CD14-positive monocyte (primary cell): ENCODE measurements around the gene HUWE1. TPM values are rescaled to one million over a fixed set of nuclear protein-coding genes. Genes with fewer than 3 reads are reported as not detected.

Experiments used
- DNase-seq, 3 donors: peaks; one replicate each; pipeline ENCODE4 v3.0.0-alpha.2; 2011 to 2022
- H2AFZ ChIP-seq: 2 replicates; pipeline ENCODE4 v1.6.0; 2012; ENCODE audit warnings: mild to moderate bottlenecking, low read depth, low read length, inconsistent platforms; ENCODE audit not compliant: insufficient read depth, poor library complexity, severe bottlenecking
- H3K27ac ChIP-seq, 2 donors: 1 replicate in 1 of 2; 2 replicates in 1 of 2; pipeline ENCODE4 v1.5.1; 2012 to 2013; ENCODE audit warnings: low read length in 2 of 2, control low read depth in 1 of 2, inconsistent platforms in 1 of 2, low read depth in 1 of 2, mild to moderate bottlenecking in 1 of 2
- H3K27me3 ChIP-seq, 2 donors: one replicate each; pipeline versions ENCODE4 v1.6.0 to v1.6.1; 2011 to 2013; ENCODE audit warnings: low read length in 2 of 2; ENCODE audit not compliant: control insufficient read depth in 2 of 2, insufficient read depth in 2 of 2
- H3K36me3 ChIP-seq, 2 donors: replicated peaks in 1 of 2; 1 replicate in 1 of 2; 2 replicates in 1 of 2; pipeline versions ENCODE4 v1.5.1 to v1.6.1; 2012 to 2013; ENCODE audit warnings: low read length in 2 of 2, control low read depth in 1 of 2, inconsistent platforms in 1 of 2, mild to moderate bottlenecking in 1 of 2; ENCODE audit not compliant: insufficient read depth in 2 of 2, control insufficient read depth in 1 of 2
- H3K4me1 ChIP-seq, 2 donors: 1 replicate in 1 of 2; 2 replicates in 1 of 2; pipeline versions ENCODE4 v1.5.1 to v1.6.1; 2012 to 2013; ENCODE audit warnings: low read length in 2 of 2, control low read depth in 1 of 2, inconsistent platforms in 1 of 2, mild to moderate bottlenecking in 1 of 2, moderate library complexity in 1 of 2; ENCODE audit not compliant: insufficient read depth in 2 of 2, control insufficient read depth in 1 of 2
- H3K4me2 ChIP-seq: replicated peaks from 2 replicates; pipeline ENCODE3; 2012; ENCODE audit warnings: low read length, moderate library complexity, mild to moderate bottlenecking; ENCODE audit not compliant: poor library complexity, severe bottlenecking; ENCODE audit errors: extremely low read depth
- H3K4me3 ChIP-seq, 3 experiments: fragments of 200-600 bp in 1 of 3; sonication (generic) in 1 of 3; replicated peaks in 1 of 3; 1 replicate in 2 of 3; 2 replicates in 1 of 3; pipeline ENCODE4 v1.5.1; 2011 to 2013; ENCODE audit warnings: low read length in 3 of 3, mild to moderate bottlenecking in 3 of 3, control low read depth in 2 of 3, low read depth in 2 of 3, inconsistent platforms in 1 of 3, moderate library complexity in 1 of 3
- H3K79me2 ChIP-seq: 2 replicates; pipeline ENCODE4 v1.6.0; 2012; ENCODE audit warnings: mild to moderate bottlenecking, control low read depth, inconsistent platforms, low read length, moderate library complexity; ENCODE audit not compliant: insufficient read depth
- H3K9ac ChIP-seq: 2 replicates; pipeline ENCODE4 v1.6.0; 2017; ENCODE audit warnings: low read length, mild to moderate bottlenecking; ENCODE audit not compliant: insufficient read depth, poor library complexity, severe bottlenecking
- H3K9me3 ChIP-seq, 2 donors: replicated peaks in 1 of 2; 1 replicate in 1 of 2; 2 replicates in 1 of 2; pipeline versions ENCODE4 v1.5.1 to v1.6.1; 2012 to 2013; ENCODE audit warnings: low read length in 2 of 2, control low read depth in 1 of 2; ENCODE audit not compliant: control insufficient read depth in 1 of 2, insufficient read depth in 1 of 2
- H4K20me1 ChIP-seq: 2 replicates; pipeline ENCODE4 v1.6.0; 2012; ENCODE audit warnings: mild to moderate bottlenecking, low read length, control low read depth, moderate library complexity; ENCODE audit not compliant: insufficient read depth
- H3K27ac Mint-ChIP-seq, 7 donors: one replicate each; pipeline ENCODE4 v1.8.0; 2020; ENCODE audit warnings: mild to moderate bottlenecking in 7 of 7, mixed read lengths in 7 of 7, moderate library complexity in 6 of 7, inconsistent platforms in 2 of 7
- H3K27me3 Mint-ChIP-seq, 3 donors: one replicate each; pipeline ENCODE4 v1.8.0; 2021 to 2022; ENCODE audit warnings: low read depth in 3 of 3, mild to moderate bottlenecking in 3 of 3, mixed read lengths in 3 of 3, moderate library complexity in 3 of 3, inconsistent platforms in 1 of 3
- H3K36me3 Mint-ChIP-seq, 2 donors: one replicate each; pipeline ENCODE4 v1.8.0; 2020; ENCODE audit warnings: mixed read lengths in 2 of 2, inconsistent platforms in 1 of 2, mild to moderate bottlenecking in 1 of 2
- H3K4me1 Mint-ChIP-seq: one replicate; pipeline ENCODE4 v1.8.0; 2020; ENCODE audit warnings: mild to moderate bottlenecking, mixed read lengths
- H3K4me3 Mint-ChIP-seq, 2 donors: one replicate each; pipeline ENCODE4 v1.8.0; 2020; ENCODE audit warnings: mild to moderate bottlenecking in 2 of 2, mixed read lengths in 2 of 2, moderate library complexity in 1 of 2
- H3K9me3 Mint-ChIP-seq, 7 donors: one replicate each; pipeline ENCODE4 v1.8.0; 2020 to 2022; ENCODE audit warnings: mixed read lengths in 7 of 7, mild to moderate bottlenecking in 6 of 7, moderate library complexity in 6 of 7, inconsistent platforms in 2 of 7
- WGBS: methylation state at CpG from one replicate; pipeline ENCODE4 v1.1.5; 2013; ENCODE audit warnings: missing lambda C conversion rate; ENCODE audit not compliant: insufficient coverage; 5-methylcytosine and 5-hydroxymethylcytosine counted together
- intact Hi-C, 2 donors: fragments of 100-400 bp; cut with micrococcal nuclease; formaldehyde crosslinking; loops; one replicate each; pipeline versions ENCODE4 v1.15.0 to v1.15.1; 2023
- polyA plus RNA-seq, 3 donors: library from polyadenylated mRNA; depleted of rRNA in 1 of 3; unstranded in 2 of 3; stranded (reverse) in 1 of 3; fragments of 300-500 nt in 2 of 3; fragments of >200 nt in 1 of 3; fragmentation: Illumina TruSeq in 2 of 3; gene quantifications; 1 replicate in 2 of 3; 2 replicates in 1 of 3; pipeline ENCODE4 v1.2.3, GENCODE V29; 2012 to 2021
- TF ChIP-seq, protein P1 (sequence below): fragments of 200-600 bp; IDR thresholded peaks from one replicate; pipeline ENCODE4 v1.8.0; 2022; ENCODE audit warnings: antibody characterized with exemption, mild to moderate bottlenecking

The HUWE1 gene
- polyA plus RNA-seq, 3 donors, result 1.8 to 31.1 (median 4.3) TPM

DNA sequence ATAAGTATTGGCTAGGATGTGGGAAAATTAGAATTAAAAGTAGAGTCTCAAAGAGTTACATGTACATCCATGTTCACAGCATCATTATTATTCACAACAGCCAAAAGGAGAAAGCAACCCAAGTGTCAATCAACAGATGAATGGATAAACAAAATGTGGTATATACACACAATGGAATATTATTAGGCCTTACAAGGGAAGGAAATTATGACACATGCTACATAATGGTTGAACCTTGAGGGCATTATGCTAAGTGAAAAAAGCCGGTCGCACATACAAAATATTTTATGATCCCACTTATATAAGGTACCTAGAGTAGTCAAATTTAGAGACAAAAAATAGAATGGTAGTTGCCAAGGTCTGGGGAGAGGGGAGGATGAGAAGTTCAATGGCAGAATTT is 80.1 kb downstream of the HUWE1 start:
- no peak overlapping the region for H3K9ac ChIP-seq
- no peak overlapping the region for H3K4me2 ChIP-seq
- peaks cover 0 to 9% of the 10 kb centered on the region in 2 donors for H3K27me3 ChIP-seq
- Mint-ChIP-seq H3K4me1 (no peaks in the 10 kb centered on the region), H3K27me3 (peaks cover 0 to 8% (median 0%) of the 10 kb centered on the region in 3 donors), H3K27ac (no peak overlapping the region), H3K4me3 (no peak overlapping the region), H3K36me3 (peaks cover 71 to 82% of the 10 kb centered on the region in 2 donors), H3K9me3 (peaks cover 0 to 4% (median 0%) of the 10 kb centered on the region in 7 donors)
- no peak for DNase-seq
- no peaks in the 10 kb centered on the region for H3K9me3 ChIP-seq
- H3K4me3 ChIP-seq, result no peak overlapping the region
- peaks cover 10% of the 10 kb centered on the region for H4K20me1 ChIP-seq
- H3K4me1 ChIP-seq, result no peaks in the 10 kb centered on the region
- intact Hi-C loops, result loop anchor here in 1 of 2 donors (10.0 kb wide), 1 partner anchor 52 kb away; no protein-coding TSS in a partner anchor
- no peaks in the 10 kb centered on the region for H3K79me2 ChIP-seq
- no peak overlapping the region for H2AFZ ChIP-seq
- TF ChIP-seq, protein P1, sequence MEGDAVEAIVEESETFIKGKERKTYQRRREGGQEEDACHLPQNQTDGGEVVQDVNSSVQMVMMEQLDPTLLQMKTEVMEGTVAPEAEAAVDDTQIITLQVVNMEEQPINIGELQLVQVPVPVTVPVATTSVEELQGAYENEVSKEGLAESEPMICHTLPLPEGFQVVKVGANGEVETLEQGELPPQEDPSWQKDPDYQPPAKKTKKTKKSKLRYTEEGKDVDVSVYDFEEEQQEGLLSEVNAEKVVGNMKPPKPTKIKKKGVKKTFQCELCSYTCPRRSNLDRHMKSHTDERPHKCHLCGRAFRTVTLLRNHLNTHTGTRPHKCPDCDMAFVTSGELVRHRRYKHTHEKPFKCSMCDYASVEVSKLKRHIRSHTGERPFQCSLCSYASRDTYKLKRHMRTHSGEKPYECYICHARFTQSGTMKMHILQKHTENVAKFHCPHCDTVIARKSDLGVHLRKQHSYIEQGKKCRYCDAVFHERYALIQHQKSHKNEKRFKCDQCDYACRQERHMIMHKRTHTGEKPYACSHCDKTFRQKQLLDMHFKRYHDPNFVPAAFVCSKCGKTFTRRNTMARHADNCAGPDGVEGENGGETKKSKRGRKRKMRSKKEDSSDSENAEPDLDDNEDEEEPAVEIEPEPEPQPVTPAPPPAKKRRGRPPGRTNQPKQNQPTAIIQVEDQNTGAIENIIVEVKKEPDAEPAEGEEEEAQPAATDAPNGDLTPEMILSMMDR, result no peak
- no CpG with 5 or more reads among the region's 2 CpGs for WGBS
- H3K36me3 ChIP-seq, result peaks cover 75 to 97% of the 10 kb centered on the region in 2 donors
- no peak overlapping the region for H3K27ac ChIP-seq

DNA sequence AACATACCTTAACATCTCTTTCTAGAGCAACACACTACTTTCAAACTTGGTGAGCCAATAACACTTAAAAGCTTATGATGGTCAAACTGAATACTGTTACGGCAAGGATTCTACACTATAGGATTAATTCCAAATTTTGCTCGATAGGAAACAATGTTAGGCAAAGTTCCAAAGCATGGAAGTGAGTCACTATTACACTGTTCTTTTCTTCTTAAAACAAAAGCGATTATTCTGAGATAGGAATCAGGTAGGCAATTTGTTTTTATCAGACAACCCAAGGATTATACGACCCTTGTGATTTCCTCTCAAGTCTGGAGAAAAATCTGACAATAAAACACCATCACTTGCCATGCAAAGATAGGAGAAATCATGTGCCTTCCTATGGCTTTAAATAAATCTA is 81.5 kb downstream of the HUWE1 start:
- H3K27me3 ChIP-seq, result peaks cover 0 to 10% of the 10 kb centered on the region in 2 donors
- H3K4me1 Mint-ChIP-seq, result no peaks in the 10 kb centered on the region
- H3K9me3 ChIP-seq, result no peaks in the 10 kb centered on the region
- no peak overlapping the region for H3K4me2 ChIP-seq
- no peak overlapping the region for H3K27ac ChIP-seq
- peaks cover 0 to 6% (median 0%) of the 10 kb centered on the region in 3 donors for H3K27me3 Mint-ChIP-seq
- H3K36me3 Mint-ChIP-seq, result peaks cover 64 to 76% of the 10 kb centered on the region in 2 donors
- H3K4me3 Mint-ChIP-seq, result no peak overlapping the region
- peaks cover 0 to 2% (median 0%) of the 10 kb centered on the region in 7 donors for H3K9me3 Mint-ChIP-seq
- intact Hi-C loops, result loop anchor here in 1 of 2 donors (10.0 kb wide), 1 partner anchor 50 kb away; no protein-coding TSS in a partner anchor
- no peak overlapping the region for H2AFZ ChIP-seq
- no peak for DNase-seq
- WGBS, result no CpG with 5 or more reads among the region's 4 CpGs
- no peaks in the 10 kb centered on the region for H3K4me1 ChIP-seq
- H3K79me2 ChIP-seq, result no peaks in the 10 kb centered on the region
- H4K20me1 ChIP-seq, result peaks cover 8% of the 10 kb centered on the region
- no peak overlapping the region for H3K27ac Mint-ChIP-seq
- TF ChIP-seq, protein P1, result no peak
- H3K36me3 ChIP-seq, result peaks cover 77 to 97% of the 10 kb centered on the region in 2 donors
- H3K9ac ChIP-seq, result no peak overlapping the region
- H3K4me3 ChIP-seq, result no peak overlapping the region
